HTR-8/SVneo (cell line): ENCODE measurements around the gene PACC1.

ENCODE experiments used
- DNase-seq: peaks from one replicate; pipeline ENCODE4 v3.0.0; 2011; ENCODE audit warnings: low spot score, mixed read lengths; ENCODE audit not compliant: insufficient read length
- FAIRE-seq: peaks from 2 replicates; lab custom pipeline; 2011; peaks lifted over from hg19 to GRCh38; lab: Jason Lieb, UNC

Gene PACC1

DNA sequence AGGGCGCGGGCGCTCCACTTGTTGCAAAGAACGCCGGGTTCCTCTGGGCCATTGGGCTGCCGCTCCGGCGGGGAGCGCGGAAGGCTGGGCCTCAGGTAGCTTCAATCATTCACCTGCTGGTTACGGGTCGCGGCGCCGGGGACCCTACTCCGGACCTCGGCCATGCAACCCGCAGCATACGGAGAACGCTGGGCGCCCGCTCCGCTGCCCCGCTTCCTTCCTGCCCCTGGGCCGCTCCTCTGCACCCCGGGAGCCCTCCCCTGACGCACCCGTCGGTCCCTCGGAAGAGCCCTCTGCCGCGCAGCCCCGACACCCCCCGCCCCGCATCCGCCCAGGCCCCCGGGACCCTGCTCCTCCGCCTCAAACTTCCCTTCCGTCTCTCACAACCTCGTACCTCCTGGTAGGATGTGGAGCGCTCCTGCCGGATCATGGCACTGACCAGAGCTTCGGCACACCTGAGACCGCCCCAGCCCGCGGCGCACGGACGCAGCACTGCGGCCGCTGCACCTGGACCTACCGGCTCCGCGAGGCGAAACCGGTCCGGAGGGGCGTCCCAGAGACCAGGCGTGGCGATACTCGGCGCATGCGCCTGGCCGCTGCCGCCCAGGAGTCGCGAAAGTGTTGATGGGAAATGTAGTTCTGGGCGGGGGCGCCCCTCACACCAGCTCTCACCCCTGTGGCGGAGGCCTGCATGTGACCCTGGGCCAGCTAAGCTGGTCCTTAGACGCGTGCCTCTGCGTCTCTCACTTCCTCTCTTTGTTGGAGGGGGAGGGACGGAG lies at the start of gene PACC1:
TSS of gene PACC1 (minus strand) at position 559 of the 779 bp plus-strand sequence. CDS start at position 430, 129 bp downstream.
- FAIRE-seq: peak; percentile 26

GRCh38 chr1:212463565-212464285 lies 49.0 kb upstream of the PACC1 start:
- DNase-seq (no peak), FAIRE-seq (no peak)

More for the DNA sequence above, at the start of gene PACC1:
- peak; percentile 99 for DNase-seq

- FAIRE-seq (no peak), DNase-seq (no peak)
These were observed 47.4 kb upstream of the PACC1 start for GRCh38 chr1:212461916-212462660.

DNA sequence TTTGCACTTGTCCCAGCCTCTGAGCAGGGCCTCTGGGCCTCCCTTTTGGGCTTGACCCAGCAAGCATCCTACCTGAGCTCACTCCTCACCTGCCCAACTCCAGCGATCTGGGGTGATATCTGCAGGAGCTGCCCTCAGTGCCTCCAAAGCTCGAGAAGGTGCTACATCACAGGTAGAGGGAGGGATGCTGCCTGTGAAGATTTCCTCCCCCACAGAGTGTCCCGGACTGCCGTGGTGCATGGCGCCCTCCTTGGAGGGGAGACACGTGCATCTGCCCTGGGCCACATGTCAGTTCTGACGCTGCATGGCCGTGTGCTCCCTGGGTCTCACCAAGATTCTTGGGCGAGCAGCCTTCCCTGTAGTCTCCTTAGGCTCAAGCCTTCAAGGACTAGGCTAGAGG lies 45.7 kb upstream of the PACC1 start:
- DNase-seq (no peak), FAIRE-seq (no peak)

DNA sequence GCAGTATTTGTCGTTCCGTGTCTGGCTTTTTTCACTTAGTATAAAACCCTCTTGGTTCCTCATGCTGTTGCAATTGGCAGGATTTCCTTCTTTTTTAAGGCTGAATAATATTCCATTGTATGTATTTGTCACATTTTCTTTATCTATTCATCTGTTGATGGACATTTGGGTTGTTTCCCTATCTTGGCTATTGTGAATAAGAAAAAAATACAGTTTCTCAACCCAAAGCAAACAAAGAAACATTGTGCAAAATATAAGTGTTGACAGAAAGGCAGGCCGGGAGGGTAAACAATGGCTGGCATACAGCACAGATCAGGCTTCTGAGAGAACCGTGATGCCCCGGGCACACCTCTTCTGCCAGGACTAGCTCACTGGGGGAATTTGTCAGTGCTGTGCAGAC lies 45.0 kb upstream of the PACC1 start:
- FAIRE-seq: no peak
- DNase-seq: no peak

DNA sequence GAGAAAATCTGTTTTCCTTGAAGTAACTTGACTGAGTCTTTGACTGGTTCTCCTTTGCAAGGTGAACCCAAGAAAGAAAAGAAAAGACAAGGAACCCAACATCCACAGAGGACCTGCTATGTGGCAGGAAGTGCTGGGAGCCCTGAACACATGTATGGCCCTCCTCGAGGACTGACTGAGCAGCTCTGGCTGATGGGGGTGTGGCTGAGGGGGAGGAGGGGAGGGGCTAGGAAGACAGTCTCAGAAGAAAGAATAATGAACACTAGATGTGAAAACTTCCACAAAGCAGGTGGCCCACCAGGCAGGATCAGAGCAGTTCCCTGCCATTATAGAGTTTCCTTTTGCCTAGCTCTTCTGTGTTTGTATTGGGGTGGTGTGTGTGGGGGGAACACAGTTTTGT lies 44.1 kb upstream of the PACC1 start:
- DNase-seq (no peak), FAIRE-seq (no peak)

- no peak for FAIRE-seq
These were observed 43.2 kb upstream of the PACC1 start for GRCh38 chr1:212457740-212458338.

GRCh38 chr1:212455803-212456528 lies 41.3 kb upstream of the PACC1 start:
- DNase-seq (peak; percentile 90), FAIRE-seq (no peak)

More at GRCh38 chr1:212457740-212458338, 43.2 kb upstream of the PACC1 start:
- peak; percentile 58 for DNase-seq

GRCh38 chr1:212455401-212455800 lies 40.7 kb upstream of the PACC1 start:
- no peak for DNase-seq
- no peak for FAIRE-seq

DNA sequence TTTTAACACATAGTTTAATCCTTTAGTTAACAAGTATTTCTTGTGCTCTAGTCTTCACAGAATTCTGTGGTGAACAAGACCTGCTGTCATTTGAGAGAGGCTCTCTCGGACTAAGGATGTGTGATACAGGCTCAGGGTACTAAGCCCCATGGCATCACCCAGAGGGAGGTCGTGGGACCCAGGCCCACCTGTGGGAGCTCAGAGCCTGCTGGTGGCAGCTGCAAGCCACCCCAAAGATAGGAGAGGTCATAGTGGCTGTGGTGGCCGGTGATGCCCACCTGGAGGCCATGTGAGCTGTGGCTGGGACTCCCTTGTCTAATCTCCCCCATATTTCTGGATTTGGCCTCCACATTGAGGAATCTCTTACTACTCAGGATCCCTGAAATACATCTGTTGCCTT lies 40.1 kb upstream of the PACC1 start:
- DNase-seq (no peak), FAIRE-seq (no peak)

DNA sequence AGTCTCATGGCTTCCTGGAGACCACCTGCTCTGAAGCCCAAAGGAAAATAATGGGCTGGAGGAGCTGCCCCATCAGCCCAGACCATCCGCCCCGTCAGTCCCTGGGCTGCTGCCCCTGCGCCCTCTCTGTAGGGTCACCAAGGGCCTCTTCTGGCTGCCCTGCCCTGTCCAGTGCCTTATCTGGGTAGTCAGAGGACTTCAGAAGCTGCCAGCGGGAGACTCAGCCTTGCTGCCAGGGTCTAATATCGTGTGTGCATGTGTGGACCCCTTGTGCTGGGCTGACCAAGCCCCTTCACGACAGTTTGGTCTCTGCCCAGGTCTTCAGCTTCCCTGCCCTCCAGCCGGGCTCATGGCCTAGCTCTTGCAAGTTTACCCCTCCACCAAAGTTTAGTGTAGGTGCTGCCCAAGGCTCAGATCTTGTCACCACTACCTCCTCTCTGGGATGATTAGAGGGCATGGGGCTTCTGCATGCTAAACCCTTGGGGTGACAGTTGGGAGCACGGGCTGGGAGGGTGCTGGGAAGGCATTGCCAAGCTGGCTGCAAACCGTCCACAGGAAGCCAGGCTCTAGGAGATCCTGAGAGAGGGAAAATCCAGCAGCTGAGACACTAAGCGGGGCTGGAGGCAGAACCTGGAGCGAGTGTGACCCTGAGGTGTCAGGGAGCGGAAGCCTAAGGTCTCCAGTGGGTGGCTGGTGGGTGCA lies 38.6 kb upstream of the PACC1 start:
- DNase-seq (no peak), FAIRE-seq (no peak)

GRCh38 chr1:212452323-212453155 lies 37.9 kb upstream of the PACC1 start:
- no peak for FAIRE-seq
- no peak for DNase-seq

- no peak for DNase-seq
- no peak for FAIRE-seq
These were observed 37.0 kb upstream of the PACC1 start for GRCh38 chr1:212451416-212452322.

DNA sequence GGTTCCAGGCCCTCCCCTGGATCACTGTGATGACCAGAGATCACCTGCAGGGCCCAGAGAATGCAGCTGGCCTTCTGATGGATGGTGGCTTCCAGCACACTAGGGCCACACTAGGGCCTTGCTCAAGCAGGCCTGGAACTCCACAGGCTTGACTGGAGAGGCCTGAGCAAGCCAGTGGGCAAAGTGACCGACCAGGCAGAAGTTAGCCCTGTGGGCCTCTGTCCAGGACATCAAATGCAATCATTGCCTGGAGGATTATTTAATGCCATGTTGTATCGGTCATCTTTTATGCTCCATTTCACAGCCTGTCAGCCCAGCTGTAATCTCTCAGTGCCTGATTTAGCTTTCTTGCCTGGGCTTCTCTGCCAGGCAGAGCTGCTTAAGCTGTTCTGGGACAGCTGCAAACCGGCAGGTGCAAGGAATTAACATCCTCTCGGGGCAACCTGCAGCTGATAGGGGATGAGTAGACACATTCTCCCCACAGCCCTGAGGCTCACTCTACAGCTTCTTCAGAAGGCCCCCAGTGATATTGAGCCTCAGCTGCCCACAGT lies 35.7 kb upstream of the PACC1 start:
- DNase-seq (no peak), FAIRE-seq (no peak)

DNA sequence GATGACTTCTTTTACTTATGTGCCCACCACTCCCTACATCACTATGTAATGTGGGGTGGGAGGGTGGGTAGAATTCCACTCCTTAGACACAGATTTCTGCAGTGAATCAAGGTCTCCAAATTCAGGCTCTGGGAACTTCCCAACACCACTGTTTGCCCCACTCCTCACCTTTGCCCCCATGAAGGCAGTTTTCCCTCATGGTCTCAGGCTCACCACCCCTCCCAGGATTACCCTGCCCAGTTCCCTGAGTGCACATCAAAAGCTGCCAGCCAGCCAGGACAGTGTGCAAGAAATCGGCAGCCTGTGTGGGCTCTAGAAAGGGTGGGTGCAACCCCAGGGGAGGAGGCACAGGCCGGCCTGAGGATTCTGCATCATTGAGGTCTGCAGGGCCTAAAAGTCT lies 32.8 kb upstream of the PACC1 start:
- FAIRE-seq: no peak
- no peak for DNase-seq

DNA sequence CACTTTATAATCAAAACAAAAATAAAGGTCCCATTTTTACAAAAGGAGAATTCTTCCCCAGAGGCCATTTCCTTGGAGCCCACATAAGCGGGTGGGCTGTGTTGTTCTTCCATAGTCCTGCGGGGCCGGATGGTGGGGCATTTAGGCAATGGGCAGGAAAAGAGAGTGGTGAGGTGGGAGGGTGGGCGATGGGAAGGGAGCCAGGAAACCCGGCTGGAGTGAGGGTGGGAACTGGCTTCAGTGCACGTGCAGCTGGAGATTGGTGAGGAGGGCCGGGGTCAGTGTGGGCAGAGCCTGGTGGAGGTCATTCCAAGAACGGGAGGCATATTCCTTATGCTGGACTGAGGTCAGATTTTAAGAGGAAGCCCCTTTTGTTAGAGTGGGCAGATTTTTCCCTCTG lies 31.6 kb upstream of the PACC1 start:
- FAIRE-seq (no peak), DNase-seq (no peak)

GRCh38 chr1:212442408-212442807 lies 27.7 kb upstream of the PACC1 start:
- FAIRE-seq (no peak), DNase-seq (no peak)
